GM19395 (cell line): ENCODE measurements around the gene NFATC1.
"Not testable (repeated sequence)": the region's sequence is repeated elsewhere in the genome, so short reads cannot be mapped to it uniquely, and the experiment has no call there.

Experiments used
- ATAC-seq: cut with Tn5 transposase; IDR thresholded peaks from one replicate; pipeline ENCODE4 v1.9.1; 2021; ENCODE audit warnings: mild to moderate bottlenecking, moderate library complexity; ENCODE audit not compliant: unreplicated experiment

NFATC1 gene

GRCh38 chr18:79374408-79375171 is 21.1 kb upstream of the NFATC1 start:
- ATAC-seq: peak; percentile 93

GRCh38 chr18:79375441-79376154 is 20.1 kb upstream of the NFATC1 start:
- no peak for ATAC-seq

GRCh38 chr18:79376661-79377060 is 19.1 kb upstream of the NFATC1 start:
- ATAC-seq: not testable (repeated sequence)

- no peak for ATAC-seq
Observed at GRCh38 chr18:79377187-79377891, 18.4 kb upstream of the NFATC1 start.

GRCh38 chr18:79378536-79379250 is 17.0 kb upstream of the NFATC1 start:
- ATAC-seq: peak; percentile 59

GRCh38 chr18:79379251-79379905 is 16.4 kb upstream of the NFATC1 start:
- peak; percentile 9 for ATAC-seq

GRCh38 chr18:79379931-79380815 is 15.6 kb upstream of the NFATC1 start:
- no peak for ATAC-seq

- ATAC-seq: no peak
Observed at GRCh38 chr18:79380816-79381806, 14.6 kb upstream of the NFATC1 start.

GRCh38 chr18:79381811-79382311 is 13.9 kb upstream of the NFATC1 start:
- ATAC-seq: no peak

GRCh38 chr18:79382681-79383387 is 12.9 kb upstream of the NFATC1 start:
- no peak for ATAC-seq

GRCh38 chr18:79383388-79384056 is 12.2 kb upstream of the NFATC1 start:
- no peak for ATAC-seq

- ATAC-seq: no peak
Observed at GRCh38 chr18:79384151-79384807, 11.5 kb upstream of the NFATC1 start.

- ATAC-seq: no peak
Observed at GRCh38 chr18:79384834-79385233, 10.9 kb upstream of the NFATC1 start.

- ATAC-seq: no peak
Observed at GRCh38 chr18:79385326-79385707, 10.4 kb upstream of the NFATC1 start.

GRCh38 chr18:79385708-79386341 is 9.9 kb upstream of the NFATC1 start:
- ATAC-seq: no peak

- ATAC-seq: no peak
Observed at GRCh38 chr18:79386547-79386946, 9.2 kb upstream of the NFATC1 start.
